SJCRH30 (cell line): ENCODE data around the gene TSHB. TPM values are rescaled to one million over a fixed set of nuclear protein-coding genes. Genes with fewer than 3 reads are reported as not detected.

Source experiments
- DNase-seq, 2 experiments: peaks; one replicate each; pipeline ENCODE4 v3.0.0-alpha.2; 2015 to 2020
- H3K27ac ChIP-seq: fragments of 250-450 bp; sonication (Bioruptor Pico); 2 replicates; pipeline ENCODE4 v1.5.1; 2020; ENCODE audit warnings: mild to moderate bottlenecking, moderate library complexity
- H3K27me3 ChIP-seq: fragments of 250-450 bp; sonication (Bioruptor Pico); 2 replicates; pipeline ENCODE4 v1.5.1; 2020; ENCODE audit warnings: mild to moderate bottlenecking, moderate library complexity
- H3K36me3 ChIP-seq: fragments of 250-450 bp; sonication (Bioruptor Pico); 2 replicates; pipeline ENCODE4 v1.5.1; 2020; ENCODE audit warnings: mild to moderate bottlenecking, moderate library complexity
- H3K4me1 ChIP-seq: fragments of 250-450 bp; sonication (Bioruptor Pico); 2 replicates; pipeline ENCODE4 v1.5.1; 2020; ENCODE audit warnings: mild to moderate bottlenecking, moderate library complexity
- H3K4me3 ChIP-seq: fragments of 250-450 bp; sonication (Bioruptor Pico); 2 replicates; pipeline ENCODE4 v1.5.1; 2020; ENCODE audit warnings: mild to moderate bottlenecking, moderate library complexity
- H3K9me3 ChIP-seq: fragments of 250-450 bp; sonication (Bioruptor Pico); replicated peaks from 2 replicates; pipeline ENCODE4 v1.5.1; 2020; ENCODE audit warnings: mild to moderate bottlenecking, moderate library complexity
- total RNA-seq: library from RNA; depleted of rRNA; stranded (reverse); fragments of >200 nt; shearing (Covaris generic); gene quantifications from 2 replicates; pipeline ENCODE4 v1.2.3, GENCODE V29; 2014; rRNA removed

TSHB gene
- total RNA-seq, 1 experiment from 2014 or later: not detected

DNA sequence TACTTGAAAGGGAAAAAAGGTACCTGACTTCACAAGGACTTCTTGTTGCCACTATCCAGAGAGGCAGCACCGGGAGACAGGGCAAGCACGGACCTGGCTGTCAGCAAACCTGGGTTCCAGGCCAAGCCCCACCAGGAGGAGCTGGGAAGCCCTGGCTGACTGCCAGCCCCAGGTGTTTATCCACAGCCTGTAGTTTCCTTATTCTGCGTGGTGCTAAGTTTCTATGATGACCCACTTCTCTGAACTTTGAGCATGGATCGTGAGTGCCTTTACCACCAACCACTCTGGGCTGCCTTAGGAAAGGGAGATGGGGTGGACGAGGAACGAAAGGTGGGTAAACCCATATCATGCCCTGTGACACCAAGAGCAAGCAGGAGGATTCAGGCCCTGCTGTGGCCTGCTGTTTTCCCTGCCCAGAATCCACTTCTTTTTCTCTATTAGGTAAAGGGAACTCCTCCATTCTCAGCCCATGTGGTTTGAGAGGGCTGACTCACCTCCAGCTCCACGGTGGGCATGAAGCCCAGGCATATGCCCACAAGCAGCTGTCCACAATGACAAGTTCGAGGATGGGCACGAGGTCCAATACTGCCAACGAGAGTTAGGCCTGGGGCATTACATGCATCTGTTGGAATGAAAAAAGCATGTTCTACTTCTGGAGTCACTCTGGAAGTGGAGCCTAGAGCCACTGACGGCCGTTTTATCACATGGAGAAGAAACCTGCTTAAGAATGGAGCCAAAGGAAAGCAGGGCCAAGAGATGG, 39.4 kb downstream of the TSHB start:
- no peaks in the 10 kb centered on the region for H3K27me3 ChIP-seq
- no peak overlapping the region for H3K27ac ChIP-seq
- no peaks in the 10 kb centered on the region for H3K36me3 ChIP-seq
- H3K4me1 ChIP-seq: peaks cover 17% of the 10 kb centered on the region
- no peaks in the 10 kb centered on the region for H3K9me3 ChIP-seq
- peak; percentile 39 to 42 for DNase-seq
- H3K4me3 ChIP-seq: no peak overlapping the region

DNA sequence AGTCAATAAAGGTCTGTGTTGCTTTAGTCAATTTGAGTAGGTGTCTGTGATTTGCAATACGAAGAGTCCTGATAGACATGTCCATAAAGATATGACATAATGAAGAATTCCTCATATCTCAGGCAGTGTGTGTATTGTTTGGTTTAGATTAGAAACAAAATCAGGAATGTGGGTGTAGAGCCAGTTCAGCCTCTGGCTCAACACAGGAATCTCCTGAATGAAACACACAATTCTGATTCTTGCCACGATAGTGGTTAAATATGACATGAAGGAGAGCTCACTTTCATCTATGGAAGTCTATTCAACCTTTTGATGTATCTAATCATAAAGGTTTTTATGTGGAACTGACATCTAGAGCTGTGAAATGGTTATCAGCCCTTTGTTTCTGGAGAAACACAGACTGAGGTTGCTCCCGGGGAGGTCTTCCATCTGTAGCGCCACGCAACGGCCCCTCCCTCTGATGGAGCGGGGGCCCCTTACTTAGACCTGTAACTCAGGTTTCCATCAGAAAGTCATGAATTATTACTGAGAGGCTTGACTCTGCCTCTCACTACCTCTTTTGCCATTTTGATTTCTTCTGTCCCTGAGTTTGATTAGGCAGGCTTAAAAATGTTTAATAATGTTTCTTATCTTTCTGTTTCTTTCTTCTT, 40.2 kb downstream of the TSHB start:
- H3K36me3 ChIP-seq: no peaks in the 10 kb centered on the region
- H3K27me3 ChIP-seq: no peaks in the 10 kb centered on the region
- no peaks in the 10 kb centered on the region for H3K9me3 ChIP-seq
- no peak for DNase-seq
- no peak overlapping the region for H3K27ac ChIP-seq
- H3K4me1 ChIP-seq: peaks cover 15% of the 10 kb centered on the region
- no peak overlapping the region for H3K4me3 ChIP-seq

DNA sequence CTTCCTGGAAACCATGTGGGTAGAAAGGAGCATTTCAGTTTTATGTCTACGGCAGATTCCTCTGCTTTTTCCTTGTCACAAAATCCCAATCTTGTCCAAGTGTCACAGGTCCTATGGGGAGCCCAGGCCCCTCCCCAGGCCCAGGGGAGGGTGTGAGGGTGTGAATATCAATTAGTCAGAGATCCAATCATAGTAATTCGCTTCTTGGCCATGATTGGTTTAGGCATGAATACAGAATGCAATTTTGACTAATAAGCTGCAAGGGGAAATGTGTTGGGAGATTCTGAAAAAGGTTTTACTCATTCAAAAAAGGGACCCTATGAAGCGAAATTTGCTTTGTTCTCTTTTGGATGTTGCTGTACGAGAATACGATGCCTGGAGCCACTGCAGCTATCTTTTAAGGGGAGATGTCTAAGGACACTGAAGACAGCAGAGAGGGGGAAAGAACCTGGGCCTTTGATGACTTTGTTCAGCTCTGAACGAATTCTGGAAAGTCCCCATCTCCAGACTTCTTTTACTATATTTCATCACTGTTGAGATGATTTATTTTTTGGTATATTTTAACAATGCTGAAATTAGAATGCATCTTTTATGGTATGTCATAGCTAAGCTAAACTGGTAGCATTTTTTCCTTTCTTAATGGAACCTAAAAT, 41.5 kb downstream of the TSHB start:
- no peaks in the 10 kb centered on the region for H3K9me3 ChIP-seq
- peaks cover 15% of the 10 kb centered on the region for H3K4me1 ChIP-seq
- H3K4me3 ChIP-seq: no peak overlapping the region
- no peak for DNase-seq
- no peaks in the 10 kb centered on the region for H3K36me3 ChIP-seq
- no peak overlapping the region for H3K27ac ChIP-seq
- H3K27me3 ChIP-seq: no peaks in the 10 kb centered on the region

DNA sequence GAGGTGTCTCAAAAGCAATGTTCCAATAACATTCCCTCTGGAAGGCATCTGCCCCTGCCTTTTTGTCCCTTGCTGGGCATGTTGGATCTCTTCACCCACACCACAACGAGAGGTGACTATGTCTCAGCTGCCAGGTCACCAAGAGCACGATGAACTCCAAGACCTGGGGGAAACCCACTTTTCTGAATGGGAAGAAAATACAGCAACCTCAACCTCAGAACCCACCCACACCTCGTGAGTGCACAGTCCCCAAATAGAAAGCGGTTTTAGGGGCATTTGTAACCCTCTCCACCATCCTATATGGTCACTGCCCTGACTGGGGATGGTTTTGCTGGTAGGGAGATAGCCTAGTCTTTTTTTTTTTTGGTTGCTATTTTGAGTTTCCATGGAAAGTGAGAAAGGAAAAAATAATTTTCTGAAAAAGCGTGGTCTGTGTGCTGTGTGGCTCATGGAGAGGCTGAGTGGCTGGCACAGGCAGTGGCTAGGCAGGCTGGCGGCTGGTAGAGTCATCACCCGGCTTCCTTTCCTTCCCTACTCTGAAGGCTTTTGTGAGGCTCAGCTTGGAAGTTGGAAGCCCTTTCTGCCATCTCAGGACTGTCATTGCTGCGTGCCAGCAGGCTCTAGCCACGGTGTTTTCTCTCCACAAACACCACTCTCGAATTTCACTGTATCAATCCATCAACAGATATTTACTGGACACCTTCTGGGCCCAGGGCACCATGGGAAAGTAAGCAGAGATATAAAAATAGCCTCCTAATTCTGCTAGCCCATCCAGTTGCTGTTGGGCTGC, 43.9 kb downstream of the TSHB start:
- Histone ChIP-seq H3K9me3 (no peaks in the 10 kb centered on the region), H3K4me3 (no peak overlapping the region), H3K36me3 (no peaks in the 10 kb centered on the region), H3K4me1 (peaks cover 18% of the 10 kb centered on the region), H3K27me3 (no peaks in the 10 kb centered on the region), H3K27ac (no peak overlapping the region)
- DNase-seq: no peak

DNA sequence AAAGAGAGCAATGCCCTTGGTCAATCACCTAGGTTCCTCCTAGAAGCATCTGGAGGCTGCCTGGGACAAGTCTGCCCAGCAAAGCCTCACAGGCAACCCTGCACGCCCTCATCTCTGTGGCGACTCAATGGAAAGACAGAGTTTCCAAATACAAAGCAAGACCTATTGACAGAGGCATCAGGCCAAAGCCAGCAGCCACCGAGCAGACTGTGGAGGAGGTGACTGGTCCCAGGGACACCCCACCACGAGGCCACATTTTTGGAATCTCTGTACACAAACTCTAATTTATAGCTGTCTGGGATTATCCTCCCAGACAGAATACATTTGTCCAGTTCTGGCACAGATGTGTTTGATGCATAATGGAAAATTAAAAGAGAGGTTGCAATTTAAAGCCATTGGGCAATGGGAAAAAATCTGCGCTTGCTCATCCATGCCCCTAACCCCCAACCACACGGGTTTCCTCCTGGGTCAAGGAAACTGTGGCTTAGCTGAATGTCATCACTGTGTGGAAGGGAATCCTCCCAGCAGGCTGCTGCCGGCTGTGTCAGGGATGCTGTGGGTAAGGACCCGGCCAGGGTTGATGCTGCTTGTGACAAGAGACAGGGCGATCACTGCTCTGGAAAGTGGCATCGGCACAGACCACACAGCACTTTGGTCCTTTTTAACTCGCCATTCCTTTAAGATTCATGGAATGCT, 45.4 kb downstream of the TSHB start:
- Histone ChIP-seq H3K9me3 (no peaks in the 10 kb centered on the region), H3K4me3 (no peak overlapping the region), H3K27ac (no peak overlapping the region), H3K27me3 (no peaks in the 10 kb centered on the region), H3K36me3 (no peaks in the 10 kb centered on the region), H3K4me1 (peaks cover 9% of the 10 kb centered on the region)
- DNase-seq: no peak

DNA sequence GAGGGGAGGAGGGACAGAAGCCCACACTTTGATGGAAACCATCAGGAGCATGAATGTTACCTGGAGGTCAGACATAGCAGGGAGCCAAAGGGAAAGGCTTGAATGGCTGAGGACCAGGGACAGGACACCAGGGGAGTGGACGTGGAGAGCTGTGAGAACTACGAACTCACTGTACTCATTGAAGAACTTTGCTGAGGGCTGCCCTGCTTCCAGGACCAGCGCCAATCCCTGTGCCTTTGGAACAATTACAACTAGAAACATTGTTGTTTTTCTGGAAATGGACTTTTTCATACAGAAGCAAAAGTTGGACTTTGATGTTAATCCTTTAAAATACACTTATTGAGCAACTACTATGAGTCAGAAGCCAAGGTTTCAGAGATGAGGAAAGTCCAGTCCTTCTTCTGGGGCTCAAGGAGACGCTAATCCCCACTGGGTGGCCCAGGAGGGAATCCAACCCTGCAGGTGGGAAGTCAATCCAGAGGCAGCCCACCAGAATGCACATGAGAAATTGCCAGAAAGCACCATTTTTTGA, 46.8 kb downstream of the TSHB start:
- Histone ChIP-seq H3K4me3 (no peak overlapping the region), H3K27ac (no peak overlapping the region), H3K4me1 (peaks cover 9% of the 10 kb centered on the region), H3K27me3 (no peaks in the 10 kb centered on the region), H3K36me3 (no peaks in the 10 kb centered on the region), H3K9me3 (no peaks in the 10 kb centered on the region)
- DNase-seq: no peak

DNA sequence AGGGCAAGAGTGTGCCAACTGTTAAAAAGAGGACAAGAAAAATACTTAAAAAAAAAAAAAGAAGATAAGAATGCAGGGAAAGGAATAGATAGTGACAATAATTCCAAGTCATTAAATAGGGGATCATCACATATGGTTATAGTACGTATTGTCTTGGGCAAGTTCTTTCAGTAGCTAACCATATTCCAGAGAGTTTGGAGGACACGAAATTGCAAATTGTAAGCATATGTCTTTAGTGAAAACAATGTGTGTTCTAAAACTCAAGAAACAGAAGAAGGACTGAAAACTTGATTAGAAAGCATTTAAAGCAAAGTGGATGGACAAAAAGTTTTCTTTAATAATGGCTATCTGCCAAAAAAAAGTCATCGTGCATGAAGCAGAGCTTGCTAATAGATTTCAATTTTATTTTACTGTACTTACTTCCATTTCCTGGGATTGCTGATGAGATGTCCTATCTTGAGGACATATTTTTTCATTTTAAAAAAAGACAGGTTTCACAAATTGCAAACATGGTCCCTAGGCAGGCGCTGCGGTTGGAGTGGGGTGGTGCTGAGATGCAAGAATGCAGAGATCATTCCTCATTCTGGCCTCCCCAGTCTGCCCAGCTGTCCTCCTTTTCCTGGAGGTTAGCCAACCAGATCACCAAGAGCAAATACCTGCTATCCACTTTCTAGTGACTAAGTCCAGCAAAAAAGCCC, 47.8 kb downstream of the TSHB start:
- peak; percentile 68 to 71 for DNase-seq
- peaks cover 9% of the 10 kb centered on the region for H3K4me1 ChIP-seq

DNA sequence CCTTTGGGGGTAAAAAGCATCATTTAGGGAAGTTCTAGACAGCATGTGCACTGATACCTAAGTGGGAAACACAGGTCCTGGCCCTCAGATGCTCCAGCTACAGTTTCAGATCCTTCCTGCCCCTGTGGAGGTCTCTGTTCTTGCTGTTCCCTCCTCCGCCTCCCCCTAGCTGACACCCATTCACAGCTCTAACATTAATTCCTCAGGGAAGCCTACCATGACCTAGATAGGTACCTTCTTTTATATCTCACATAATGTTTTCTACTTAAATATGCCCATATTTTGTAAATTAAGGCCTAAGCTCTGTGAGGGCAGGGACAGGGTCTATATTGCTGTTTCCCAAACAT, 48.3 kb downstream of the TSHB start:
- Histone ChIP-seq H3K9me3 (no peaks in the 10 kb centered on the region), H3K36me3 (no peaks in the 10 kb centered on the region), H3K27ac (no peak overlapping the region), H3K27me3 (no peaks in the 10 kb centered on the region), H3K4me3 (no peak overlapping the region), H3K4me1 (peaks cover 9% of the 10 kb centered on the region)
- DNase-seq: no peak

More for the DNA sequence above, 47.8 kb downstream of the TSHB start:
- H3K27ac ChIP-seq: no peak overlapping the region
- no peaks in the 10 kb centered on the region for H3K27me3 ChIP-seq
- no peaks in the 10 kb centered on the region for H3K36me3 ChIP-seq
- no peaks in the 10 kb centered on the region for H3K9me3 ChIP-seq
- H3K4me3 ChIP-seq: no peak overlapping the region

DNA sequence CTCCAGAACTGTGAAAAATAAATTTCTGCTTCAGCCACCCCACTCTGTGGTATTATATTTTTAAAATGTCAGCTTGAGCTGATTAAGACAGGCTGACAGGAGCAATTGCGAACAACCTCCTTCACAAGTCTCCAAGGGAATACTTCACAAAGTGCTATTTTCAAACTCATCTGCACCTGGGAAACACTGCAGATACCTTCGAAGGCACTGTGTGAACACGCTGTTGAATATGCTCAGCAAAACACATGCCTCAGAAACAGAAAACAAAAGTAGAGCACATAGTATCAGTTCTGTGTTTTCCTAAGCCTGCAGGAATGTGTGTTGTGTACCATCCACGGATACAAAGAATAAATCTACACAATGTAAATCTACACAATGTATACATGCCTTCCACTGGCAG, 49.1 kb downstream of the TSHB start:
- no peaks in the 10 kb centered on the region for H3K27me3 ChIP-seq
- DNase-seq: no peak
- H3K4me1 ChIP-seq: peaks cover 9% of the 10 kb centered on the region
- no peak overlapping the region for H3K4me3 ChIP-seq
- no peak overlapping the region for H3K27ac ChIP-seq
- H3K36me3 ChIP-seq: no peaks in the 10 kb centered on the region
- H3K9me3 ChIP-seq: no peaks in the 10 kb centered on the region

DNA sequence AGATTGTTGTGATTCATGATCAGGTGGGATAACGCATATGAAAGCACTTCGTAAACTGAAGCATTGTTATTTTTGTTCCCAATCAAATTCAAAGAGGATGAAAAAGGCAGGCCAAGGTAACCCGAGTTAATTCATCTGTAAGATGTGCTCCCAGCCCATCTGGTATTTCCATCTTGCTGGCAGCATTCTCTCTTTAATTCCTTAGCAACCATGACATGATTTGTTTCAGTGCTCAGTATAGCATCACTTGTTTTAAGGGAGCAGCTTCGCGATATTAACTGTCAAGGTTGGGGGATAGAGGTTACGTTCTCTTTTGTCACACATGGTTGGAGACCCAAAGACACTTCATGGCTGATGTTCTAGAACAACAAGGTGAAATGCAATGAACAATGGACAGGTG, 53.3 kb downstream of the TSHB start:
- no peak for DNase-seq
- Histone ChIP-seq H3K4me3 (no peak overlapping the region), H3K9me3 (no peaks in the 10 kb centered on the region), H3K36me3 (no peaks in the 10 kb centered on the region), H3K4me1 (peaks cover 4% of the 10 kb centered on the region), H3K27me3 (no peaks in the 10 kb centered on the region), H3K27ac (no peak overlapping the region)

Other genes with a start within 250 kb of the TSHB start
- 74.1 and 80.9 TPM in 2 replicates for gene SIKE1, start 249.1 kb upstream of the TSHB start, total RNA-seq
- not detected in 2 replicates for gene SYCP1, start 175.0 kb upstream of the TSHB start, total RNA-seq
- 0.02 TPM in 1 of 2 replicates, not detected in the other for gene TSPAN2, start 59.7 kb downstream of the TSHB start, total RNA-seq